GM18951 (cell line): ENCODE results near the gene ENG.
"Not testable (repeated sequence)": the region's sequence is repeated elsewhere in the genome, so short reads cannot be mapped to it uniquely, and the experiment has no call there.

ENCODE experiments used
- POLR2A ChIP-seq: IDR thresholded peaks from 4 replicates; pipeline ENCODE4 v1.6.1; 2011; ENCODE audit warnings: mild to moderate bottlenecking; ENCODE audit not compliant: insufficient read length, insufficient read depth; ENCODE audit errors: extremely low read depth
- in situ Hi-C: fragments of 300-500 bp; cut with MboI; formaldehyde crosslinking; loops from one replicate; pipeline ENCODE4 v1.12.0; 2022; ENCODE audit warnings: low sequenced_read_pairs, mixed read lengths, inconsistent platforms; ENCODE audit not compliant: unreplicated experiment

Gene ENG

DNA sequence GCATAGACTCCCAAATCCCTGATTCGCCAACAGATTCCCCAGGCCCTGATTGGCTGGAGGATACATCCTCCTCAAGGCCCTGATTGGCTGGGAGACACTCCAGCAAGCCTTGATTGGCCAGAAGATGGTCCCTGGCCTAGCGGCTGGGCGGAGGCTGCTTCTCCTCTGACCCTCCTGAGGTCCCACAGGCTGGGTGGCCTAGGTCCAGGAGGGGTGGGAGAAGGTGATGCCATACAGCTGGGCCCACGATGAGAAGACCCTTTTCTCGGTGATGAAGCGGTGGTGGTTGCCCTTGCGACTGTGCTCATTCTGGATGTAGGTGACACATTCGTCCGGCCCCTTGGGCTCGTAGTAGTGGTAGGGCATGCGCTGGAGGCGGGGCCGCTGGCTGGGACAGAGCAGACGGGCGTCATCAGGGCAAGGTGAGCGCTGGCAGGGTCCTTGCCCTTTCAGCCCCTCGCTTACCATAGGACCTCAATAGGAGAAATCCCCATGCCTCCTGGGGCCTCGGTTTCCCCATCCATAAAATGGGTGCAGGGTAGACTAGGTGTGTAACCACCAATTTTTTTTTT is 32.0 kb upstream of the ENG start:
- no peak for TF ChIP-seq POLR2A
- in situ Hi-C loops: no loop called here

GRCh38 chr9:127885508-127886281 is 31.2 kb upstream of the ENG start:
- no peak for TF ChIP-seq POLR2A
- in situ Hi-C loops: no loop called here

DNA sequence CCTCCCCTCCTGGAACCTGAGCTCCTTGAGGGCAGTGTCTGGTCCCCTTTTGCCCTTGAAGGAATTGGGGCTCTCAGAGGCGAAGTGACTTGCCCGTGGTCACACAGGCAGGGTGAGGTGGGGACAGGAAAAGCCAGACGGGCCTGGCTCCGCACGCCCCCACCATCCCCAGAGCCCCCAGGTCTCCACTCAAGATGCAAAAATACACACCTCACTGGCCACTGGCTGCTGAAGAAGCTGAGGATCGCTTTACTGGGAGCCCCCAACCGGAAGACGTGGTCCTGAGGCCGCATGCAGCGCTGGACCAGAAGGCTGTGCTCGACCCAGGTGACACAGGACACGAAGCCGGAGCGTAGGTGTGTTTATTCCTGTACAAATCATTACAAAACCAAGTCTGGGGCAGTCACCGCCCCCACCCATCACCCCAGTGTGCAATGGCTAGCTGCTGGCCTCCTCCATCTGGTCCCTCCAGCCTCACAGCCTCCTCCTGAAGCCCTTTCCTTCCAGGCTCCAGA is 30.6 kb upstream of the ENG start:
- in situ Hi-C loops: no loop called here
- TF ChIP-seq POLR2A: no peak

DNA sequence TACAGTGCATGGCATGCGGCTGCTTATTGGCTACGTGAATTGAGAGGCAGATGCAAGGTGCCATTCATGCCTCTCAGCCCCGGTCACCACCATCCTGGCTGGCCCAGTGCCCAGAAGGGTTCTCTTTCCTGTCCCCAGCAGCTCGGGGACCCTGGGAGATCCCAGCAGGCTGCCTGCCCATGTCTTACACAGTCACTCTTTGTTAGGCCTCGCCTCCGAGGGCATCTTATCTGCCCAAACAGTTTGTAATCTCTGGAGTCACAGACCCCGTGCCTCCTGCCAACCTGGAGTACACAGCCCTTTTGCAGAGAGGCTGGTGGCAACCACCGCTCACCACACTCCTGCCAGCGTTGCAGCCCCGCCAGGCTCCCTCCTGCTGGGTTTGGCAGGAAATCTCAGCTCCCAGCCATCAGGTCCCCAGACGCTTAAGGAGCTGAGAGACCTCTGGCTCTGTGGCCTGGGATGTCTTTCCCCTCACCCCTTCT is 30.0 kb upstream of the ENG start:
- TF ChIP-seq POLR2A: no peak
- in situ Hi-C loops: no loop called here

DNA sequence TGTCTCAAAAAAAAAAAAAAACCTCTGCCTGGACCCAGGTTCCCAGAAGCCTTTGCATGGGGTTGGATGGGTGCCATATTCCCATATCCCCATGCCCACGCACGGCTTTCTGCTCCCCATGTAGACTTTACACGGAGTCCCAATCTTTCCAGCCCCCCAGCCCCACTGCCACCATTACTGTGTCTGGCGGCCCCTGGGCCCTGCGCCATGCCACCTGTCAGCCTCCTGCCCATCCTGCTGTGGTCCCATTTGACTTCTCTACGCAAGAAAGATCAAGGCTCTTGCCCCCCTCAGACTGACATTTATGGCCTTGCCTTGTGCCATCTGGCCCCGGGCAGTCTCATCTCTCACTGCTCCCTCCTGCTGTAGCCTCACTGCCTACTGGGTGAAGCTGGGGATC is 29.5 kb upstream of the ENG start:
- TF ChIP-seq POLR2A: no peak
- in situ Hi-C loops: no loop called here

DNA sequence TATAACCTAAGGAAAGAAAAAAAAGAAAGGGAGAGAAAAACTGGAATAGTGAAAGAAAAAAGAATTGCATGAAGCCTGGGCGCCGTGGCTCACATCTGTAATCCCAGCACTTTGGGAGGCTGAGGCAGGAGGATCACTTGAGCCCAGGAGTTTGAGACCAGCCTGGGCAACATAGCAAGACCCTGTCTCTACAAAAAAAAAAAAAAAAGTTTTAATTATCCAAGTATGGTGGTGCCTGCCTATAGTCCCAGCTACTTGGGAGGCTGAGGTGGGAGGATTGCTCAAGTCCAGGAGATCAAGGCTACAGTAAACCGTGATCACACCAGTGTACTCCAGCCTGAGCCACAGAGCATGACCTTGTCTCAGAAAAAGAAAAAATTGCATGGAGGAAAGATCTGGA is 27.3 kb upstream of the ENG start:
- in situ Hi-C loops: not testable (repeated sequence)

DNA sequence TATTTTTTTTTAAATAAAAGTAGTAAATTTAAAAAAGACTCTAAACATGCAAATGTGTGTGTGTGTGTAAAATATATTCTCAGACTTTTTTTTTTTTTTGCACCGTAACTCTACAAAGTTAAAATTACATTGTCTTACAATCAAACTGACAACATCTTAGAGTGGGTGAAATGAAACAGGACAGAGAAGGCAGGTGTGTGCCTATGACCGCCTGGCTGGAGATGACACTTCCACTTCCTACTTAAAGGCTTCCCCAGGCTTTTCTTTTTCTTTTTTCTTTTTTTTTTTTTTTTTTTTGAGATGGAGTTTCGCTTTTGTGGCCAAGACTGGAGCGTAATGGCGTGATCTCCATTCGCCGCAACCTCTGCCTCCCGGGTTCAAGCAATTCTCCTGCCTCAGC is 25.7 kb upstream of the ENG start:
- TF ChIP-seq POLR2A: no peak
- in situ Hi-C loops: no loop called here

DNA sequence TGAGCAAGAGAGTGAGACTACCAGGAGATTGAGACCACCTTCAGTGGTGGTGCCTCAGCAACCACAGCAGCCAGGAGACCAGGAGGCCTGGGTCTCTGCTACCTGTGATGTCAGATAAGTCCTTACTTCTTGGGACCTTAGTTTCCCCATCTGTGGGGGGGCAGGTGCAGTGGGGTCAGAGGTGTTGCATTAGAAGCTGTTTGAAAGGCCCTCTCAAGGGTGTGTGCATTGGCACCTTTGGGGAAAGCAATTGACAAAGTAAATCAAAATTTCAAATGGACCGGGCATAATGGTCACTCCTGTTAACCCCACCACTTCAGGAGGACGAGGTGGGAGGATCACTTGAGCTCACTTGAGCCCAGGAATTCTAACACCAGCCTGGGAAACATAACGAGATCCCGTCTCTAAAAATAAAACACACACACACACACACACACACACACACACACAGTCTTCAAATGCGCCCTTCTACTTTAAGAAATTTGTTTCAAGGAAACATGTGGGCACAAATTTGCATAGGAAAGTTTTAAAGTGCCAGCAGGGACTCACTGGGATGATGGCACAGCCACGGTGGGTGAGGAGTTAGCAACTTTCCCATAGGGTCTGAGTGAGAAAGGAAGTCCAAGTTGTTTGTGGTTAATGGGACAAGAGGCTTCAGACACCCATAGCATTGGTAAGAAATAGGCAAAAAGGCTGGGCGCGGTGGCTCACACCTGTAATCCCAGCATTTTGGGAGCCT is 24.4 kb upstream of the ENG start:
- in situ Hi-C loops: no loop called here
- TF ChIP-seq POLR2A: no peak

DNA sequence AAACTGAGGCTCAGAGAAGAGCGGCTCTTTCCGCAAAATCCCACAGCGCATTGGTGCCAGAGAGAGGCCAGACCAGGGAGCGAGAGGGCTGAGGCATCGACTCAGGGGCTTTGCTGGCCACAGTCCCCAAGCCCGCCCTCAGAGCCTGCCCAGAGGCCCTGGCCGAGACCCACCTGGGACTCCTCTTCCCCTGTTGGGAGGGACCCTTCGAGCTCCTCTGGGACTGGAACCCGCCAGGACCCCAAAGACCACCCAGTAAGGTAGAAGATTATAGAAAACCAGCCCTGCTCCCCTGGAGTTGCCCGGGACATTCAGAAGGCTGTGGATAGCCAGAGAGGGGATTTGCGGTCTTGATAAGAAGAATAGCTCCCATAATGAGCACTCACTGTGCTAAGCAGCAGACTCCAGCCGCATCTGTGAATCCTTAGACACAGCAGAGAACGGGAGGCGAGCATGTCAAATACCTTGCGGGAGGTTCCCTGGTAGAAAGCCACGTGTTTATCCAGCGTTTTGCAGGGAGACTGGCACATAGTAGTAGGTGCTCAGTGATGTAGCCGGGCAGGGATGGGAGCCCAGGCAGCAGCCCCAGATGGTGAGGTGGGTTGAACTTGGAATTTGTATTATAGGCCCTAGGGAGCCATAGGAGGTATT is 23.7 kb upstream of the ENG start:
- TF ChIP-seq POLR2A: no peak
- in situ Hi-C loops: no loop called here

GRCh38 chr9:127877566-127877998 is 23.1 kb upstream of the ENG start, which contains the start of gene AK1:
Gene AK1, minus strand, starts transcription at chr9:127877675. Its CDS starts 3,058 bp downstream, at chr9:127874617.
- no peak for TF ChIP-seq POLR2A
- in situ Hi-C loops: no loop called here

DNA sequence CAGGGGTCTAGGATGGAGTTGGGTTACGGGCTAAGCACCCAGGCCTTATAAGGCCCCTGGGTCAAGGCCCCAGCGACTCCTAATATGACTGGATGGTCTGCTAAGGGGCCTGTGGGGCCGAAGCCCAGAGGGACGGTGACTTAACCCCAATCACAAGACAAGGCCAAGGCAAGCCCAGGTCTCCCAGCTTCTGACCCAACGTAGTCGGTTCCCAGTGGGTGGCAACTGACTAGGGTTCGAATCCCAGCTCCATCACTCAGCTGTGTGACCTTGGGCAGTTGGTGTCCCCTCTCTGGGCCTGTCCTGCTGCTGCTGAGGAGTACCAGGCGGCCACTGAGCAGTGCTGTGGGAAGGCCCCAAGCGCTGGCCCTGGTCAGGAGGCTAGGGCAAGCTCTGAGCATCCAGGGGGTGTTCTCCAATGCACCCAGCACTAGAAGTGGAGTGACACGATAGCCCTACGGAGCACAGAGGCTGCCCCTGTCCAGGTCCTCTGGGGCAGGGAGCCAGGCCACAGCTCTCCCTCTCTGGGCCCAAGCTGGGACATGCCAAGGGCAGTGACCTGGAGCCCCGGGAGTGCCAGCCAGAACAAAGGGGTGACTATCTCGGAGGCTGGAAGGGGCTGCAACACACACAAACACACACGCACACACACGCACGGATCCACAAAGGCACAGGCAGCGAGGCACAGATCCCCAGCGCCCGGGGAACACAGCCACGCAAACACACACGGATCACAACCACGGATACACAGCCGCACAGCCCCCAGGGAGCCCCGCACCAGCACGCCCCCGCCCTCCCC is 22.5 kb upstream of the ENG start:
- in situ Hi-C loops: no loop called here
- TF ChIP-seq POLR2A: no peak

DNA sequence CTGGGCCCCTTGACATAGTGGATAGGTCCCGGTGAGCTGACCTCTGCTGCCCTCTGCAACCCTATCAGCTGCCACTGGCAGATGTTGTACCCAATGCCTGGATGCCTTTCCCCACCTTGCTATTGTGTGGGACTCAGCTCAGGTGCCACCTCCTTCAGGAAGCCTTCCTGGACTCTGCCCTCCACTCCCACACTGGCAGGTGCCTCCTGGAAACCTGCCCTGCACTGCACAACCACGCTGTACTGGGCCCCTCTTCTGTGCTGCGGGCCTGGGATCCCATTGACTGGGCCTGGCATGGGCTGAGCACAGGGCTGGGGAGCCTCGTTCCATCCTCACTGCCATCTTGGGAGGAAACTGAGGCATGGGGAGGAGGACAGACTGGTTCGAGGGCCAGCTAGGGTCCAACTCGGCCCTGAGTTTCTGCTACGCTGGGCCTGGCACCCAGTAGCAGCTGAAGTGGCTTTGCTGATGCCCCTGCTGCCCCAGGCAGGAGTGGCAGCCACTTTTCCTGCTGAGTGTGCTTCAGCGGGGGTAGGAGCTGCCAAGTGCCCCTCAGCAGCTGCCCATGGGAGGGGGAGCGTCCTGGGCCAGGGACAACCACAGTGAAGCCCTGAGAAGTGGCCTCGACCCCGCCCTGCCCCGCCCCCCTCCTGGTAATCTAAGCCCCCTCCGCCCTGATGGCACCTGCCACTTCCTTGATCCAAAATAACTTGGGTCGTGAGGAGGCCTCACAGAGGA is 21.7 kb upstream of the ENG start:
- in situ Hi-C loops: no loop called here
- no peak for TF ChIP-seq POLR2A
